ENCODE measurements around the gene TDRD10. TPM values are rescaled to one million over a fixed set of nuclear protein-coding genes. Genes with fewer than 3 reads are reported as not detected.

TDRD10 gene
- total and polyA plus RNA-seq, 2 donors from 2014 or later: 2.3 to 4.7 TPM

DNA sequence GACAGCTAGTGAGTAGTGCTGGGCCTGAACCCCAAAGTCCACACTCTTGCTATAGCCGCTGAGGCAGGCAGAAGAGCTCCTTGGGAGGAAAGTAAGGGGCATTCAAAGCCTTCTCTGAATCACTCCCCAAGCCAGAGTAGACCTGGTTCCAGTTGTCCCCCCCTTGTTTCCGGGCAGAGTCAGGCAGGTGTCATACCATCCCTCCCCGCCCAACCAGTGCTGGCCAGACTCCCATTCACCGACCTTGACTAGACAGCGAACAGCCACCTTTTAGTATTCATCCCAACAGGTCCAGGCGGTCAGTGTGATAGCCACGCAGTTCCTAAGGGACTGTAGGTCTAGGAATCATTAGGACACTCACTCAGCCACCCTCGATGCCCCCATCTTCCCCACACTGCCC lies 77.4 kb downstream of the TDRD10 start:
- no peak for DNase-seq
- FAIRE-seq: no peak
- TF ChIP-seq CTCF (IDR thresholded peaks at IDR 0.05; ENCODE audit: borderline replicate concordance, extremely low read depth, insufficient read depth): no peak
- no peak overlapping the region for H3K27ac ChIP-seq (ENCODE audit: low read depth in 2 of 2, low read length in 2 of 2)
- no peaks in the 10 kb centered on the region for H3K27me3 ChIP-seq (ENCODE audit: control insufficient read depth, insufficient read depth, low read length)
- H3K4me3 ChIP-seq (ENCODE audit: low read length in 3 of 3): no peak overlapping the region
- no peak overlapping the region for H3K9ac ChIP-seq (ENCODE audit: low read length in 3 of 3)
- no peaks in the 10 kb centered on the region for H3K9me3 ChIP-seq (ENCODE audit: control insufficient read depth in 2 of 3, insufficient read depth in 1 of 3, low read length in 3 of 3)
- peaks cover 11 to 36% (median 34%) of the 10 kb centered on the region in 3 donors for H3K36me3 ChIP-seq (ENCODE audit: control insufficient read depth in 2 of 3, insufficient read depth in 3 of 3, low read length in 3 of 3)
- intact Hi-C loops (cut with DNase I): no loop called here
- H3K4me1 ChIP-seq (ENCODE audit: control insufficient read depth in 2 of 3, insufficient read depth in 2 of 3, low read depth in 1 of 3, low read length in 3 of 3): peaks cover 0 to 10% (median 0%) of the 10 kb centered on the region in 3 donors

DNA sequence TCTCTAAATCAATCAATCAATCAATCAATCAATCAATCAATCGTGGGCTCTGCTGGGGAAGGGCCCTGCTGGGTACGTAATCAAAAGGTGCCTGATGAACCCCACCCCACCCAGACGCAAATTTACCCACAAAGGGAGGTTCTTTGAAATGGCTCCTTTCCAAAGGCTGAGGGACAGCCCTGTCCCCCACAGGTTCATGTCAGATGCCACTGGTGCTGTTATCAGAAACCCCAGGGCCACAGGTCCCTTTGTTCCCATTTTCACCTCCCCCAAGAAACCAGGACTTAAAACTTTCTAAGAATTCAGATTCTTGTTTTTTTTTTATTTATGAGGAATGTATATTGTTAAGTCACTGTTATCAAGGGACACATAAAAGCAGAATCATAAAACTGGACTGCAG lies 79.7 kb downstream of the TDRD10 start:
- no peak for TF ChIP-seq CTCF (IDR thresholded peaks at IDR 0.05; ENCODE audit: borderline replicate concordance, extremely low read depth, insufficient read depth)
- H3K27me3 ChIP-seq (ENCODE audit: control insufficient read depth, insufficient read depth, low read length): no peaks in the 10 kb centered on the region
- DNase-seq: no peak
- no peak overlapping the region for H3K27ac ChIP-seq (ENCODE audit: low read depth in 2 of 2, low read length in 2 of 2)
- no peak for FAIRE-seq
- no peaks in the 10 kb centered on the region for H3K9me3 ChIP-seq (ENCODE audit: control insufficient read depth in 2 of 3, insufficient read depth in 1 of 3, low read length in 3 of 3)
- H3K4me1 ChIP-seq (ENCODE audit: control insufficient read depth in 2 of 3, insufficient read depth in 2 of 3, low read depth in 1 of 3, low read length in 3 of 3): peaks cover 0 to 9% (median 0%) of the 10 kb centered on the region in 3 donors
- H3K36me3 ChIP-seq (ENCODE audit: control insufficient read depth in 2 of 3, insufficient read depth in 3 of 3, low read length in 3 of 3): peaks cover 21 to 60% (median 56%) of the 10 kb centered on the region in 3 donors
- no peak overlapping the region for H3K4me3 ChIP-seq (ENCODE audit: low read length in 3 of 3)
- intact Hi-C loops (cut with DNase I): no loop called here
- H3K9ac ChIP-seq (ENCODE audit: low read length in 3 of 3): no peak overlapping the region

DNA sequence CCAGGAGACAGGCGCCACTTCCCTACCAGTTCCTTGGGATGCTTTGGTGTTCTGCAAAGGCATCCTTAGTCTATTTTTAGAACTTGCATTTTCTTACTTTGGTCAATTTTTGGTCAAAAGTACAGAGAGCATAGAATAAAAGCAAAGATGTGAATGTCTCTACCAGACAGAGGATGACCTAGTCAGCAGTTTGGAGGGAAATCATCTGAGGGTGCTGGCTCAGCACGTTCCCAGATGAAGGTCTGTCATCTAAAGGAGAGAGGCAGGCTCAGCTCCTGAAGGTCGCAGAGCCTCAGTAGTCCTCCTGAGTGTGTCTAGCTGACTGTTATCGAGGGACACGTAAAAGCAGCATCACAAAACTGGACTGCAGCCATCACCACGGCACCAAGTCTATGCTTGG lies 80.9 kb downstream of the TDRD10 start:
- no peak for DNase-seq
- H3K9me3 ChIP-seq (ENCODE audit: control insufficient read depth in 2 of 3, insufficient read depth in 1 of 3, low read length in 3 of 3): no peaks in the 10 kb centered on the region
- no peaks in the 10 kb centered on the region for H3K4me1 ChIP-seq (ENCODE audit: control insufficient read depth in 2 of 3, insufficient read depth in 2 of 3, low read depth in 1 of 3, low read length in 3 of 3)

More for the DNA sequence above, 80.9 kb downstream of the TDRD10 start:
- Histone ChIP-seq H3K9ac (ENCODE audit: low read length in 3 of 3) (no peak overlapping the region), H3K36me3 (ENCODE audit: control insufficient read depth in 2 of 3, insufficient read depth in 3 of 3, low read length in 3 of 3) (peaks cover 23 to 72% (median 66%) of the 10 kb centered on the region in 3 donors), H3K27me3 (ENCODE audit: control insufficient read depth, insufficient read depth, low read length) (no peaks in the 10 kb centered on the region), H3K27ac (ENCODE audit: low read depth in 2 of 2, low read length in 2 of 2) (no peak overlapping the region), H3K4me3 (ENCODE audit: low read length in 3 of 3) (no peak overlapping the region)
- no peak for TF ChIP-seq CTCF (IDR thresholded peaks at IDR 0.05; ENCODE audit: borderline replicate concordance, extremely low read depth, insufficient read depth)
- intact Hi-C loops (cut with DNase I): no loop called here
- FAIRE-seq: no peak
